IMR-90 (cell line): ENCODE data around the gene PIGP. TPM values are rescaled to one million over a fixed set of nuclear protein-coding genes. Genes with fewer than 3 reads are reported as not detected.

Experiments used
- ATAC-seq: fragments of 200-7000 bp; cut with Tn5 transposase; 2 replicates; pipeline ENCODE4 v1.9.1; 2020; ENCODE audit warnings: low read depth, mild to moderate bottlenecking, moderate library complexity
- BruUV-seq: library from RNA; stranded (reverse); fragments of 400-500 nt; replicated peaks from 2 replicates; lab custom pipeline; 2021; lab: Mats Ljungman, UMichigan
- CTCF ChIA-PET: fragments of 300-600 bp; formaldehyde crosslinking; extraction: SDS; loops from one replicate; lab custom pipeline; 2021; ENCODE audit warnings: antibody characterized with exemption; lab: Yijun Ruan, JAX
- POLR2A ChIA-PET: fragments of 300-600 bp; sonication (Branson Sonifier 250); formaldehyde crosslinking; loops from one replicate; lab custom pipeline; 2022; ENCODE audit warnings: antibody characterized with exemption; ENCODE audit not compliant: unreplicated experiment; lab: Charles Lee
- DNase-seq: peaks from one replicate; pipeline ENCODE4 v3.0.0; 2013
- H2AFZ ChIP-seq: replicated peaks from 2 replicates; pipeline ENCODE3; 2013; ENCODE audit warnings: low read length, mild to moderate bottlenecking; ENCODE audit not compliant: poor library complexity
- H2AK5ac ChIP-seq: 2 replicates; pipeline ENCODE4 v1.6.1; 2013; ENCODE audit warnings: low read depth, low read length, inconsistent platforms
- H2AK9ac ChIP-seq: replicated peaks from 2 replicates; pipeline ENCODE3; 2013; ENCODE audit warnings: mild to moderate bottlenecking, low read depth, low read length, moderate library complexity; ENCODE audit not compliant: poor library complexity
- H2BK120ac ChIP-seq: 2 replicates; pipeline ENCODE4 v1.6.1; 2013; ENCODE audit warnings: low read depth, low read length, inconsistent platforms
- H2BK15ac ChIP-seq: 3 replicates; pipeline ENCODE4 v1.6.1; 2013; ENCODE audit warnings: low read depth, low read length, inconsistent platforms
- H2BK20ac ChIP-seq: 2 replicates; pipeline ENCODE4 v1.6.1; 2013; ENCODE audit warnings: low read depth, mild to moderate bottlenecking, inconsistent platforms, low read length, moderate library complexity
- H2BK5ac ChIP-seq: 2 replicates; pipeline ENCODE4 v1.6.1; 2013; ENCODE audit warnings: mild to moderate bottlenecking, low read depth, low read length, inconsistent platforms; ENCODE audit not compliant: poor library complexity, severe bottlenecking
- H3K14ac ChIP-seq: replicated peaks from 2 replicates; pipeline ENCODE4 v1.6.1; 2013; ENCODE audit warnings: low read depth, low read length, inconsistent platforms
- H3K18ac ChIP-seq: 2 replicates; pipeline ENCODE4 v1.6.1; 2013; ENCODE audit warnings: low read depth, low read length, control low read depth
- H3K23ac ChIP-seq: 2 replicates; pipeline ENCODE4 v1.6.1; 2013; ENCODE audit warnings: low read depth, low read length, inconsistent platforms
- H3K27ac ChIP-seq: 2 replicates; pipeline ENCODE4 v1.5.1; 2013; ENCODE audit warnings: mild to moderate bottlenecking, control low read depth, low read length; ENCODE audit not compliant: insufficient read depth
- H3K27me3 ChIP-seq: 2 replicates; pipeline ENCODE4 v1.6.1; 2013; ENCODE audit warnings: low read length; ENCODE audit not compliant: control insufficient read depth, insufficient read depth
- H3K36me3 ChIP-seq: 2 replicates; pipeline ENCODE4 v1.6.1; 2013; ENCODE audit warnings: low read length, mixed read lengths; ENCODE audit not compliant: control insufficient read depth, insufficient read depth
- H3K4ac ChIP-seq: 2 replicates; pipeline ENCODE4 v1.6.1; 2013; ENCODE audit warnings: low read depth, low read length, inconsistent platforms
- H3K4me1 ChIP-seq: 2 replicates; pipeline ENCODE4 v1.6.1; 2013; ENCODE audit warnings: low read length, mixed read lengths; ENCODE audit not compliant: control insufficient read depth, insufficient read depth
- H3K4me2 ChIP-seq: 2 replicates; pipeline ENCODE4 v1.6.1; 2013; ENCODE audit warnings: low read depth, mild to moderate bottlenecking, control low read depth, low read length, moderate library complexity
- H3K4me3 ChIP-seq: 2 replicates; pipeline ENCODE4 v1.5.1; 2013; ENCODE audit warnings: low read depth, mild to moderate bottlenecking, control low read depth, low read length, moderate library complexity; ENCODE audit not compliant: insufficient read depth
- H3K56ac ChIP-seq: 2 replicates; pipeline ENCODE4 v1.6.1; 2013; ENCODE audit warnings: low read length, inconsistent platforms; ENCODE audit not compliant: insufficient read depth; ENCODE audit errors: extremely low read depth
- H3K79me1 ChIP-seq, 2 experiments: 2 replicates each; pipeline ENCODE4 v1.6.1; 2013; ENCODE audit warnings: low read length in 2 of 2, inconsistent platforms in 1 of 2, low read depth in 1 of 2
- H3K9ac ChIP-seq: 2 replicates; pipeline ENCODE4 v1.6.1; 2013; ENCODE audit warnings: low read depth, low read length, control low read depth
- H3K9me1 ChIP-seq: 2 replicates; pipeline ENCODE4 v1.6.1; 2013; ENCODE audit warnings: low read length, inconsistent platforms; ENCODE audit not compliant: insufficient read depth
- H3K9me3 ChIP-seq: 2 replicates; pipeline ENCODE4 v1.6.1; 2013; ENCODE audit warnings: low read length; ENCODE audit not compliant: control insufficient read depth, insufficient read depth
- H4K20me1 ChIP-seq: 2 replicates; pipeline ENCODE4 v1.6.1; 2013; ENCODE audit warnings: low read length, inconsistent platforms; ENCODE audit not compliant: insufficient read depth
- H4K5ac ChIP-seq: 2 replicates; pipeline ENCODE4 v1.6.1; 2013; ENCODE audit warnings: mild to moderate bottlenecking, low read depth, low read length, control low read depth
- H4K8ac ChIP-seq, 2 experiments: 2 replicates each; pipeline ENCODE4 v1.6.1; 2013; ENCODE audit warnings: low read depth in 2 of 2, low read length in 2 of 2, control low read depth in 1 of 2, inconsistent platforms in 1 of 2
- H4K91ac ChIP-seq: 2 replicates; pipeline ENCODE4 v1.6.1; 2013; ENCODE audit warnings: low read depth, low read length, inconsistent platforms; ENCODE audit not compliant: insufficient read depth
- CEBPB ChIP-seq: IDR thresholded peaks from 2 replicates; pipeline ENCODE4 v1.6.1; 2012; ENCODE audit warnings: low read depth, low read length, improper control_type of control experiment
- CHD1 ChIP-seq: IDR thresholded peaks from 2 replicates; pipeline ENCODE4 v1.6.1; 2012; ENCODE audit warnings: low read depth, low read length, improper control_type of control experiment
- NFE2L2 ChIP-seq: fragments of 150-350 bp; IDR thresholded peaks from 2 replicates; pipeline ENCODE4 v1.6.1; 2016; ENCODE audit warnings: low read depth, mild to moderate bottlenecking, low read length
- POLR2A ChIP-seq: IDR thresholded peaks from 2 replicates; pipeline ENCODE4 v1.6.1; 2012; ENCODE audit warnings: mild to moderate bottlenecking, low read depth, low read length
- WGBS, 2 experiments: methylation state at CpG; one replicate each; pipeline versions ENCODE4 v1.1.5 to v1.1.7; 2013; ENCODE audit warnings: missing lambda C conversion rate in 2 of 2; ENCODE audit not compliant: insufficient read length in 1 of 2; ENCODE audit errors: extremely low coverage in 2 of 2; 5-methylcytosine and 5-hydroxymethylcytosine counted together
- dilution Hi-C: fragments of 300-500 bp; cut with HindIII; formaldehyde crosslinking; loops from one replicate; pipeline ENCODE4 v1.14.3; 2018; ENCODE audit warnings: low sequenced_read_pairs; ENCODE audit not compliant: unreplicated experiment
- in situ Hi-C: fragments of 300-500 bp; cut with MboI; formaldehyde crosslinking; loops from 3 replicates; pipeline ENCODE4 v1.14.3; 2019; ENCODE audit warnings: low sequenced_read_pairs, inconsistent platforms, mixed read lengths
- intact Hi-C: fragments of 100-400 bp; cut with micrococcal nuclease; formaldehyde crosslinking; loops from 2 replicates; pipeline ENCODE4 v1.10.0; 2022
- polyA plus RNA-seq, 3 experiments: library from polyadenylated mRNA; depleted of rRNA; stranded (reverse); fragments of >200 nt; gene quantifications; 2 replicates each; pipeline ENCODE4 v1.2.3, GENCODE V29; 2012; ENCODE audit warnings: low replicate concordance in 1 of 3
- total RNA-seq: library from RNA; depleted of rRNA; stranded (reverse); fragments of >200 nt; gene quantifications from 2 replicates; pipeline ENCODE4 v1.2.3, GENCODE V29; 2012
- TF ChIP-seq, protein P1 (sequence below): fragments of 150-350 bp; IDR thresholded peaks from 2 replicates; pipeline ENCODE4 v1.6.1; 2017; ENCODE audit warnings: mild to moderate bottlenecking, antibody characterized with exemption, low read length, low read depth

PIGP gene
- total and polyA plus RNA-seq, 2 of the 4 experiments (the other 2 are of a cell fraction): 4.1 to 15.4 TPM

DNA sequence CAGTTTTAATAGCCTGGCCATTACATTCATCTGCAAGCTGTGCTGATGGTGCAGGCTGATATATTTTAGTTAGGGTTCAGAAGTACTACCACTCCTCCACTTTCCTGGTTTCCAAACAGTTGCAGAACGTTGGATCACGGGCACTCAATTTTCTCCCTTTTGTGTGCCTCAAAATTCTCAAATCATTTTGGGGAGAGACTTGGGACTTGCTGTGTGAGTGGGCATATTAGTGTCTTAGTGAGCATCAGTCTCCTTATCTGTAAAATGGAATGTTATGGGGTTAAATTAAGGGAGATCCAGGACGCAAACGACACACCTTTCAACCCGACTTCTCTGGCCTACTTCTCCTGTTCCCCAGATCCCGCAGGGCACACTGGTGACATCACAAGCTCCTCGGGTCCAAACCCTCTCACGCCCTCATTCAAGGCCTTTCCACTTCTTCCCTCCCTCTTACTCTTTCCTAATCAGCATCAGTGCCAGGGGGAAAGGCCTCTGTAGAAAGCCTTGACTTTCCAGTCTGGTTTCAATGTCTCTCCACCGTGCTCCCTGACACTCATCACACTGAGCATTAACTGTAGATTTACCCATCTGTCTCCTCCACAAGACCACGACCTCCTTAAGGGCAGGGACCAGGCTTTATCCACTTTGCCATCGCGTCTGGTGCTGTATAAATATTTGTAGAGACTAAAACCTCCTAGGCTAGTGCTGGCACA is 1.2 kb downstream of the PIGP start:
- peak; percentile 77 for DNase-seq
- peak overlapping the region; percentile 98 for H4K91ac ChIP-seq
- peak overlapping the region; percentile 89 for H3K9ac ChIP-seq
- H4K5ac ChIP-seq: peak overlapping the region; percentile 91
- H3K79me1 ChIP-seq: peaks cover 11 to 44% of the 10 kb centered on the region in 2 experiments
- dilution Hi-C loops: no loop called here
- peak overlapping the region; percentile 95 for H2AK9ac ChIP-seq
- ChIA-PET CTCF (interaction anchor here (1.0 kb wide), 1 partner anchor 82 kb away, joined by 3 read pairs; no protein-coding TSS in a partner anchor), POLR2A (interaction anchor here (0.9 kb wide), 1 partner anchor 17 kb away, joined by 3 read pairs; no protein-coding TSS in a partner anchor)
- H3K4me1 ChIP-seq: peaks cover 9% of the 10 kb centered on the region
- peak overlapping the region; percentile 69 for H2BK20ac ChIP-seq
- no peaks in the 10 kb centered on the region for H3K9me3 ChIP-seq
- peak overlapping the region; percentile 73 for H2BK120ac ChIP-seq
- intact Hi-C loops: loop anchor here (2.0 kb wide), 1 partner anchor 83 kb away; no protein-coding TSS in a partner anchor
- 7% methylated on average over 3 of the region's 12 CpGs; no CpG with 5 or more reads in 1 of the 2 experiments for WGBS, 2 experiments
- in situ Hi-C loops: no loop called here
- peaks cover 33% of the 10 kb centered on the region for H4K20me1 ChIP-seq
- peak overlapping the region; percentile 97 for H2BK5ac ChIP-seq
- peak overlapping the region; percentile 92 for H2BK15ac ChIP-seq
- H3K27ac ChIP-seq: peak overlapping the region; percentile 93
- H3K4ac ChIP-seq: peak overlapping the region; percentile 98
- peak overlapping the region; percentile 90 for H3K18ac ChIP-seq
- H3K9me1 ChIP-seq: peaks cover 13% of the 10 kb centered on the region; the same call in 1 of the 2 replicates
- H2AK5ac ChIP-seq: peak overlapping the region; percentile 87
- peak overlapping the region; percentile 56 for H3K4me3 ChIP-seq
- ATAC-seq: no peak
- peak overlapping the region; percentile 95 for H2AFZ ChIP-seq
- peak overlapping the region; percentile 95 for H3K4me2 ChIP-seq
- H3K27me3 ChIP-seq: no peaks in the 10 kb centered on the region
- H3K56ac ChIP-seq: peak overlapping the region; percentile 98
- BruUV-seq: no TSS peak
- H3K36me3 ChIP-seq: peaks cover 1% of the 10 kb centered on the region; the same call in 1 of the 2 replicates
- peak overlapping the region; percentile 100 for H3K23ac ChIP-seq
- TF ChIP-seq NFE2L2: no peak
- TF ChIP-seq, protein P1, sequence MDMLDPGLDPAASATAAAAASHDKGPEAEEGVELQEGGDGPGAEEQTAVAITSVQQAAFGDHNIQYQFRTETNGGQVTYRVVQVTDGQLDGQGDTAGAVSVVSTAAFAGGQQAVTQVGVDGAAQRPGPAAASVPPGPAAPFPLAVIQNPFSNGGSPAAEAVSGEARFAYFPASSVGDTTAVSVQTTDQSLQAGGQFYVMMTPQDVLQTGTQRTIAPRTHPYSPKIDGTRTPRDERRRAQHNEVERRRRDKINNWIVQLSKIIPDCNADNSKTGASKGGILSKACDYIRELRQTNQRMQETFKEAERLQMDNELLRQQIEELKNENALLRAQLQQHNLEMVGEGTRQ: no peak
- peak; percentile 58 for TF ChIP-seq POLR2A
- 0 out of 2 replicates have a peak, but pooled peaks have one; percentile 44 for TF ChIP-seq CEBPB
- peak; percentile 90; the same call in 1 of the 2 replicates for TF ChIP-seq CHD1
- H4K8ac ChIP-seq: peak overlapping the region; percentile 88 to 99
- peak overlapping the region; percentile 100 for H3K14ac ChIP-seq
